WTC11 (cell line): ENCODE results near the gene CLEC20A. TPM values are rescaled to one million over a fixed set of nuclear protein-coding genes. Genes with fewer than 3 reads are reported as not detected.

Experiments used
- ATAC-seq: fragments of 200-7000 bp; cut with Tn5 transposase; 2 replicates; pipeline ENCODE4 v1.10.0; 2021; ENCODE audit warnings: mild to moderate bottlenecking, moderate library complexity
- CTCF ChIA-PET: fragments of 300-600 bp; sonication (Branson Sonifier 250); formaldehyde crosslinking; loops from one replicate; lab custom pipeline; 2021; ENCODE audit warnings: antibody characterized with exemption; lab: Charles Lee
- POLR2A ChIA-PET: fragments of 350-600 bp; sonication (Branson Sonifier 250); formaldehyde crosslinking; loops from one replicate; lab custom pipeline; 2021; ENCODE audit warnings: antibody characterized with exemption; lab: Charles Lee
- DNase-seq: peaks from one replicate; pipeline ENCODE4 v3.0.0; 2021; ENCODE audit warnings: low spot score
- H3K27ac Mint-ChIP-seq: 2 replicates; pipeline ENCODE4 v1.8.0; 2021; ENCODE audit warnings: mixed read lengths
- H3K27me3 Mint-ChIP-seq: 2 replicates; pipeline ENCODE4 v1.8.0; 2021; ENCODE audit warnings: low read depth, mild to moderate bottlenecking, moderate library complexity, mixed read lengths
- H3K36me3 Mint-ChIP-seq: 2 replicates; pipeline ENCODE4 v1.8.0; 2021; ENCODE audit warnings: mixed read lengths
- H3K4me1 Mint-ChIP-seq: 2 replicates; pipeline ENCODE4 v1.8.0; 2022; ENCODE audit warnings: mixed read lengths
- H3K4me3 Mint-ChIP-seq: 2 replicates; pipeline ENCODE4 v1.8.0; 2021; ENCODE audit warnings: mild to moderate bottlenecking, moderate library complexity, mixed read lengths
- H3K9me3 Mint-ChIP-seq: 2 replicates; pipeline ENCODE4 v1.8.0; 2021; ENCODE audit warnings: mixed read lengths
- GABPB1 ChIP-seq: sonication (generic); formaldehyde crosslinking; IDR thresholded peaks from 2 replicates; pipeline ENCODE4 v1.8.1; 2023; ENCODE audit warnings: mild to moderate bottlenecking, missing genetic modification reagents
- IRF2 ChIP-seq: sonication (generic); formaldehyde crosslinking; IDR thresholded peaks from 2 replicates; pipeline ENCODE4 v1.8.0; 2022; ENCODE audit warnings: low read depth, missing genetic modification reagents, borderline replicate concordance
- KAT7 ChIP-seq: sonication (generic); formaldehyde crosslinking; IDR thresholded peaks from 2 replicates; pipeline ENCODE4 v1.8.1; 2023; ENCODE audit warnings: missing genetic modification reagents, mild to moderate bottlenecking, borderline replicate concordance
- MXD4 ChIP-seq: fragments of 250-450 bp; sonication (Bioruptor Pico); IDR thresholded peaks from 2 replicates; pipeline ENCODE4 v1.8.0; 2021; ENCODE audit warnings: mild to moderate bottlenecking, moderate library complexity, borderline replicate concordance
- NFATC4 ChIP-seq: fragments of 250-450 bp; sonication (Bioruptor Pico); IDR thresholded peaks from 2 replicates; pipeline ENCODE4 v1.9.0; 2021; ENCODE audit warnings: mild to moderate bottlenecking
- NFYB ChIP-seq: sonication (generic); formaldehyde crosslinking; conservative IDR thresholded peaks from 2 replicates; pipeline ENCODE4 v1.8.0; 2022; ENCODE audit warnings: low read depth, missing genetic modification reagents
- PRRX2 ChIP-seq: fragments of 250-450 bp; sonication (Bioruptor Pico); IDR thresholded peaks from 2 replicates; pipeline ENCODE4 v1.8.0; 2021; ENCODE audit warnings: mild to moderate bottlenecking
- RELA ChIP-seq: sonication (generic); formaldehyde crosslinking; IDR thresholded peaks from 2 replicates; pipeline ENCODE4 v1.8.1; 2022; ENCODE audit warnings: missing genetic modification reagents, mild to moderate bottlenecking, borderline replicate concordance
- SMAD3 ChIP-seq: sonication (generic); formaldehyde crosslinking; IDR thresholded peaks from 2 replicates; pipeline ENCODE4 v1.8.0; 2022; ENCODE audit warnings: missing genetic modification reagents, mild to moderate bottlenecking, borderline replicate concordance
- SOX15 ChIP-seq: fragments of 250-450 bp; sonication (Bioruptor Pico); IDR thresholded peaks from 2 replicates; pipeline ENCODE4 v1.9.0; 2021; ENCODE audit warnings: mild to moderate bottlenecking
- ZNF232 ChIP-seq: sonication (generic); formaldehyde crosslinking; IDR thresholded peaks from 2 replicates; pipeline ENCODE4 v1.8.0; 2022; ENCODE audit warnings: mild to moderate bottlenecking, missing genetic modification reagents
- ZNF423 ChIP-seq: fragments of 250-450 bp; sonication (Bioruptor Pico); IDR thresholded peaks from 2 replicates; pipeline ENCODE4 v2.1.2; 2022; ENCODE audit warnings: mild to moderate bottlenecking, moderate library complexity
- ZNF671 ChIP-seq: fragments of 250-450 bp; sonication (Bioruptor Pico); IDR thresholded peaks from 2 replicates; pipeline ENCODE4 v1.8.0; 2021; ENCODE audit warnings: mild to moderate bottlenecking
- total RNA-seq: library from RNA; stranded (reverse); gene quantifications from 3 replicates; pipeline ENCODE4 v1.2.3, GENCODE V29; 2021
- TF ChIP-seq, protein P1 (sequence below): sonication (generic); formaldehyde crosslinking; IDR thresholded peaks from 2 replicates; pipeline ENCODE4 v1.8.0; 2023; ENCODE audit warnings: missing genetic modification reagents, mild to moderate bottlenecking, borderline replicate concordance
- TF ChIP-seq, protein P2 (sequence below): sonication (generic); formaldehyde crosslinking; IDR thresholded peaks from 2 replicates; pipeline ENCODE4 v1.8.1; 2022; ENCODE audit warnings: low read depth, mild to moderate bottlenecking, moderate library complexity, missing genetic modification reagents, borderline replicate concordance
- TF ChIP-seq, protein P3 (sequence below): sonication (generic); formaldehyde crosslinking; IDR thresholded peaks from 2 replicates; pipeline ENCODE4 v1.8.1; 2023; ENCODE audit warnings: mild to moderate bottlenecking, missing genetic modification reagents
- TF ChIP-seq, protein P4 (sequence below): fragments of 250-450 bp; sonication (Bioruptor Pico); conservative IDR thresholded peaks from 2 replicates; pipeline ENCODE4 v1.9.0; 2021; ENCODE audit warnings: mild to moderate bottlenecking
- TF ChIP-seq, protein P5 (sequence below): sonication (generic); formaldehyde crosslinking; IDR thresholded peaks from 2 replicates; pipeline ENCODE4 v1.8.0; 2022; ENCODE audit warnings: mild to moderate bottlenecking, missing genetic modification reagents
- TF ChIP-seq, protein P6 (sequence below): fragments of 250-450 bp; sonication (Bioruptor Pico); IDR thresholded peaks from 2 replicates; pipeline ENCODE4 v1.8.0; 2021; ENCODE audit warnings: mild to moderate bottlenecking

CLEC20A gene
- total RNA-seq, 1 experiment from 2014 or later = not detected

DNA sequence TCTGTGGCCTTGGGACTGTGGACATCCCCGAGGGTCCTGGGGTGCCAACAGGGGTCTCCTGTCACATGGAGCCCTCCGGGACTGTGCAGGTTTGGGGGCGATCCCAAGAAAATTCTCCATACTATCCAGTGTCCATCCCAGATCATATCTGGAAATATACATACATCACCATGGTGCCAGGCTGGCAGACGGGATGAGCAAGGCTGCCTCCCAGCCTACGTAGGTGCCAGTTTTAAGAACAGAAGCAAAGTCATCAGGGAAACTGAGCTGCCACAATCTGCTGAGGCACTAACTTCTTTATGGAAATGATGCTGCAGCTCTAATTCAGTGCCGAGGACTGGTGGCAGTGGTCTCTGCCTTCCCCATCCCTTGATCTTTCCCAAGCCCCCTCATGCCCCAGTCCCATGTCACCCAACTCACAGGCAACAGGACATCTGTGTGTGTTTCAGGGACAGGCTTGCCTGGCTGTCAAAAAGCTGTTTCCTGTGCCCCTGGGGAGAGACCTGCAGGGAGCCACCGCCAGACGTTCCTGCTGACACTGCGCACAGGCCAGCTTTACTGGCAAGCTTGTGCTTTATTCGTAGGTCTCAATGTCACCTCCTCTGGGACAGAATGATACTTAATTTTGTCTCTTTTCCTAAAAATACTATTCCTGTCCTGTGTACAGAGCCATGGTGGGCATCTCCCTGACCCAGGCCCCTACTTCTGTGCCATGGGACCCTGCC is 31.6 kb upstream of the CLEC20A start:
- POLR2A ChIA-PET = no interaction called here
- Mint-ChIP-seq H3K36me3 (no peaks in the 10 kb centered on the region), H3K27ac (no peak overlapping the region), H3K4me1 (0 out of 2 replicates have a peak, but pooled peaks cover 2% of the 10 kb centered on the region), H3K9me3 (peaks cover 9% of the 10 kb centered on the region; the same call in 1 of the 2 replicates), H3K4me3 (no peak overlapping the region), H3K27me3 (no peaks in the 10 kb centered on the region)
- TF ChIP-seq IRF2 (CRISPR knock-in tag) (no peak), MXD4 (no peak), ZNF423 (CRISPR knock-in tag) (no peak), KAT7 (CRISPR knock-in tag) (no peak), ZNF671 (no peak), SOX15 (no peak), ZNF232 (CRISPR knock-in tag) (no peak), NFYB (CRISPR knock-in tag) (no peak)
- TF ChIP-seq, protein P1, sequence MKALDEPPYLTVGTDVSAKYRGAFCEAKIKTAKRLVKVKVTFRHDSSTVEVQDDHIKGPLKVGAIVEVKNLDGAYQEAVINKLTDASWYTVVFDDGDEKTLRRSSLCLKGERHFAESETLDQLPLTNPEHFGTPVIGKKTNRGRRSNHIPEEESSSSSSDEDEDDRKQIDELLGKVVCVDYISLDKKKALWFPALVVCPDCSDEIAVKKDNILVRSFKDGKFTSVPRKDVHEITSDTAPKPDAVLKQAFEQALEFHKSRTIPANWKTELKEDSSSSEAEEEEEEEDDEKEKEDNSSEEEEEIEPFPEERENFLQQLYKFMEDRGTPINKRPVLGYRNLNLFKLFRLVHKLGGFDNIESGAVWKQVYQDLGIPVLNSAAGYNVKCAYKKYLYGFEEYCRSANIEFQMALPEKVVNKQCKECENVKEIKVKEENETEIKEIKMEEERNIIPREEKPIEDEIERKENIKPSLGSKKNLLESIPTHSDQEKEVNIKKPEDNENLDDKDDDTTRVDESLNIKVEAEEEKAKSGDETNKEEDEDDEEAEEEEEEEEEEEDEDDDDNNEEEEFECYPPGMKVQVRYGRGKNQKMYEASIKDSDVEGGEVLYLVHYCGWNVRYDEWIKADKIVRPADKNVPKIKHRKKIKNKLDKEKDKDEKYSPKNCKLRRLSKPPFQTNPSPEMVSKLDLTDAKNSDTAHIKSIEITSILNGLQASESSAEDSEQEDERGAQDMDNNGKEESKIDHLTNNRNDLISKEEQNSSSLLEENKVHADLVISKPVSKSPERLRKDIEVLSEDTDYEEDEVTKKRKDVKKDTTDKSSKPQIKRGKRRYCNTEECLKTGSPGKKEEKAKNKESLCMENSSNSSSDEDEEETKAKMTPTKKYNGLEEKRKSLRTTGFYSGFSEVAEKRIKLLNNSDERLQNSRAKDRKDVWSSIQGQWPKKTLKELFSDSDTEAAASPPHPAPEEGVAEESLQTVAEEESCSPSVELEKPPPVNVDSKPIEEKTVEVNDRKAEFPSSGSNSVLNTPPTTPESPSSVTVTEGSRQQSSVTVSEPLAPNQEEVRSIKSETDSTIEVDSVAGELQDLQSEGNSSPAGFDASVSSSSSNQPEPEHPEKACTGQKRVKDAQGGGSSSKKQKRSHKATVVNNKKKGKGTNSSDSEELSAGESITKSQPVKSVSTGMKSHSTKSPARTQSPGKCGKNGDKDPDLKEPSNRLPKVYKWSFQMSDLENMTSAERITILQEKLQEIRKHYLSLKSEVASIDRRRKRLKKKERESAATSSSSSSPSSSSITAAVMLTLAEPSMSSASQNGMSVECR (CRISPR knock-in tag) = no peak
- TF ChIP-seq, protein P2, sequence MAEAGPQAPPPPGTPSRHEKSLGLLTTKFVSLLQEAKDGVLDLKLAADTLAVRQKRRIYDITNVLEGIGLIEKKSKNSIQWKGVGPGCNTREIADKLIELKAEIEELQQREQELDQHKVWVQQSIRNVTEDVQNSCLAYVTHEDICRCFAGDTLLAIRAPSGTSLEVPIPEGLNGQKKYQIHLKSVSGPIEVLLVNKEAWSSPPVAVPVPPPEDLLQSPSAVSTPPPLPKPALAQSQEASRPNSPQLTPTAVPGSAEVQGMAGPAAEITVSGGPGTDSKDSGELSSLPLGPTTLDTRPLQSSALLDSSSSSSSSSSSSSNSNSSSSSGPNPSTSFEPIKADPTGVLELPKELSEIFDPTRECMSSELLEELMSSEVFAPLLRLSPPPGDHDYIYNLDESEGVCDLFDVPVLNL = no peak
- TF ChIP-seq, protein P3, sequence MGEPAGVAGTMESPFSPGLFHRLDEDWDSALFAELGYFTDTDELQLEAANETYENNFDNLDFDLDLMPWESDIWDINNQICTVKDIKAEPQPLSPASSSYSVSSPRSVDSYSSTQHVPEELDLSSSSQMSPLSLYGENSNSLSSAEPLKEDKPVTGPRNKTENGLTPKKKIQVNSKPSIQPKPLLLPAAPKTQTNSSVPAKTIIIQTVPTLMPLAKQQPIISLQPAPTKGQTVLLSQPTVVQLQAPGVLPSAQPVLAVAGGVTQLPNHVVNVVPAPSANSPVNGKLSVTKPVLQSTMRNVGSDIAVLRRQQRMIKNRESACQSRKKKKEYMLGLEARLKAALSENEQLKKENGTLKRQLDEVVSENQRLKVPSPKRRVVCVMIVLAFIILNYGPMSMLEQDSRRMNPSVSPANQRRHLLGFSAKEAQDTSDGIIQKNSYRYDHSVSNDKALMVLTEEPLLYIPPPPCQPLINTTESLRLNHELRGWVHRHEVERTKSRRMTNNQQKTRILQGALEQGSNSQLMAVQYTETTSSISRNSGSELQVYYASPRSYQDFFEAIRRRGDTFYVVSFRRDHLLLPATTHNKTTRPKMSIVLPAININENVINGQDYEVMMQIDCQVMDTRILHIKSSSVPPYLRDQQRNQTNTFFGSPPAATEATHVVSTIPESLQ (CRISPR knock-in tag) = no peak
- TF ChIP-seq, protein P4, sequence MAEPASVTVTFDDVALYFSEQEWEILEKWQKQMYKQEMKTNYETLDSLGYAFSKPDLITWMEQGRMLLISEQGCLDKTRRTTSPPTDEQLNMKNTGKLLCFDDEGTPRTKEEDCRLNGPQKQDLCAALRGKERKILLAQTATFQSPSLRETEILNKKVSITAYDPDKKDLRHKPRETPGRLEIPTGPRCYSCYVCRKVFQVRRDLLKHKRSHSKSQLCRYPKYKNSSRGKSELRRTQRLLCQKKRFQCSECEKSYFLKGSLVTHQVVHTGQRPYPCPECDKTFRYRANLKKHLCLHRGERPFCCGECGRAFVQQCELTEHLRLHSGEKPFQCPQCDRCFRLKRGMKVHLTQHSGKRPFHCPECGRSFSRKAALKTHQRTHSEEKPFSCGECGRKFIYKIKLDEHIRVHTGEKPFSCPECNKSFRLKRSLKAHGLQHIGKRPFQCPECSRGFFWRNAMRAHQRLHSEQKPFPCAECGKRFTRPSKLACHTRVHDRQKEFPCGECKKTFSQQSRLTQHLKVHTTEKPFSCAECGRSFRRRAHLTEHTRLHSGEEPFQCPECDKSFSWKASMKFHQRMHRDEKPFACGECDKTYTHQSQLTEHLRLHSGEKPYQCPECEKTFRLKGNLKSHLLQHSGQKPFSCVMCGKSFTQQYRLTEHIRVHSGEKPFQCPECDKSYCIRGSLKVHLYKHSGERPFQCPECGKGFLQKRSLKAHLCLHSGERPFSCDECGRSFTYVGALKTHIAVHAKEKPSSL = no peak
- TF ChIP-seq, protein P5, sequence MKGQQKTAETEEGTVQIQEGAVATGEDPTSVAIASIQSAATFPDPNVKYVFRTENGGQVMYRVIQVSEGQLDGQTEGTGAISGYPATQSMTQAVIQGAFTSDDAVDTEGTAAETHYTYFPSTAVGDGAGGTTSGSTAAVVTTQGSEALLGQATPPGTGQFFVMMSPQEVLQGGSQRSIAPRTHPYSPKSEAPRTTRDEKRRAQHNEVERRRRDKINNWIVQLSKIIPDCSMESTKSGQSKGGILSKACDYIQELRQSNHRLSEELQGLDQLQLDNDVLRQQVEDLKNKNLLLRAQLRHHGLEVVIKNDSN = no peak
- CTCF ChIA-PET = interaction anchor here (0.6 to 5.0 kb wide), 8 partner anchors 10 to 497 kb away, joined by 3 to 47 read pairs (median 6); no protein-coding TSS in a partner anchor
- ATAC-seq = no peak
- DNase-seq = no peak

DNA sequence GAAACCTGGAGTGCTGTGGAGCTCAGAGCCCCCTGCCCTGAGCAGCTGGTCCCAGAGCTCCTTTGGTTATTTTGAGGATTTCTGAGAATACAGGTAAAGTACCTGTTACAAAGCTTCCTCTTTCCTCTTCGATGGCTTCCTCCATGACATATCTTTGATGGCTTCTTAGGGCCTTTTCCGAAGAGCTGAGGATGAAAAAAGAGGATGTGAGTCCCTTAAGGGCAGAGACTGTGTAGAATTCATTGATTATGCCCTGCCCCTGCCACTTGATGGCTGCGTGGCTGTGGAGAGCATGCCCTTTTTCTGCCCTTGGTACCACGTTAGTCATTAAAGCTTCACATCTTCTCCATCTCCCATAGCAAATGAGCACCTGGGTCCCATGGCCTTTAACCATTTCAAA is 30.4 kb upstream of the CLEC20A start:
- Mint-ChIP-seq H3K27me3 (no peaks in the 10 kb centered on the region), H3K4me1 (no peaks in the 10 kb centered on the region), H3K9me3 (peaks cover 9% of the 10 kb centered on the region; the same call in 1 of the 2 replicates), H3K4me3 (no peak overlapping the region), H3K36me3 (no peaks in the 10 kb centered on the region), H3K27ac (no peak overlapping the region)
- CTCF ChIA-PET = interaction anchor here (1.0 to 5.0 kb wide), 4 partner anchors 26 to 495 kb away, joined by 3 to 47 read pairs (median 10); no protein-coding TSS in a partner anchor
- DNase-seq = no peak
- no peak for ATAC-seq
- POLR2A ChIA-PET = no interaction called here
- TF ChIP-seq RELA (CRISPR knock-in tag) = no peak
- TF ChIP-seq GABPB1 (CRISPR knock-in tag) = no peak
- no peak for TF ChIP-seq PRRX2 (CRISPR knock-in tag)
- no peak for TF ChIP-seq SMAD3 (CRISPR knock-in tag)
- TF ChIP-seq, protein P6, sequence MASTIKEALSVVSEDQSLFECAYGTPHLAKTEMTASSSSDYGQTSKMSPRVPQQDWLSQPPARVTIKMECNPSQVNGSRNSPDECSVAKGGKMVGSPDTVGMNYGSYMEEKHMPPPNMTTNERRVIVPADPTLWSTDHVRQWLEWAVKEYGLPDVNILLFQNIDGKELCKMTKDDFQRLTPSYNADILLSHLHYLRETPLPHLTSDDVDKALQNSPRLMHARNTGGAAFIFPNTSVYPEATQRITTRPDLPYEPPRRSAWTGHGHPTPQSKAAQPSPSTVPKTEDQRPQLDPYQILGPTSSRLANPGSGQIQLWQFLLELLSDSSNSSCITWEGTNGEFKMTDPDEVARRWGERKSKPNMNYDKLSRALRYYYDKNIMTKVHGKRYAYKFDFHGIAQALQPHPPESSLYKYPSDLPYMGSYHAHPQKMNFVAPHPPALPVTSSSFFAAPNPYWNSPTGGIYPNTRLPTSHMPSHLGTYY (CRISPR knock-in tag) = no peak
- TF ChIP-seq, protein P3 (CRISPR knock-in tag) = no peak
- no peak for TF ChIP-seq MXD4
- no peak for TF ChIP-seq NFATC4 (CRISPR knock-in tag)
